Activated CD4-positive, alpha-beta T cell treated with anti-CD3 and anti-CD28 coated beads, Interleukin-2, amount 10 ng/mL, durations not matched to agents 7 days and 5 days (primary cell): ENCODE measurements around the gene KIF23. TPM values are rescaled to one million over a fixed set of nuclear protein-coding genes. Genes with fewer than 3 reads are reported as not detected.
"Not testable (repeated sequence)": the region's sequence is repeated elsewhere in the genome, so short reads cannot be mapped to it uniquely, and the experiment has no call there.

Experiments
- CTCF ChIA-PET: fragments of 350-600 bp; sonication (Branson Sonifier 250); formaldehyde crosslinking; loops from one replicate; lab custom pipeline; 2021; ENCODE audit warnings: antibody characterized with exemption; lab: Charles Lee
- POLR2A ChIA-PET: fragments of 350-600 bp; sonication (Branson Sonifier 250); formaldehyde crosslinking; loops from one replicate; lab custom pipeline; 2021; ENCODE audit warnings: antibody characterized with exemption; lab: Charles Lee
- DNase-seq: peaks from one replicate; pipeline ENCODE4 v3.0.0-alpha.2; 2020
- H3K27ac Mint-ChIP-seq: one replicate; pipeline ENCODE4 v1.8.0; 2021; ENCODE audit warnings: mild to moderate bottlenecking, moderate library complexity, mixed read lengths
- H3K27me3 Mint-ChIP-seq: one replicate; pipeline ENCODE4 v1.8.0; 2021; ENCODE audit warnings: mixed read lengths
- H3K36me3 Mint-ChIP-seq: one replicate; pipeline ENCODE4 v1.8.0; 2021; ENCODE audit warnings: low read depth, mixed read lengths
- H3K4me1 Mint-ChIP-seq: one replicate; pipeline ENCODE4 v1.8.0; 2021; ENCODE audit warnings: mixed read lengths
- H3K4me3 Mint-ChIP-seq: one replicate; pipeline ENCODE4 v1.8.0; 2021; ENCODE audit warnings: mild to moderate bottlenecking, moderate library complexity, mixed read lengths
- H3K9me3 Mint-ChIP-seq: one replicate; pipeline ENCODE4 v1.8.0; 2021; ENCODE audit warnings: mixed read lengths
- total RNA-seq, 2 experiments: library from RNA; stranded (reverse); gene quantifications; one replicate each; pipeline ENCODE4 v1.2.3, GENCODE V29; 2021

The KIF23 gene
- total RNA-seq, result 10 to 100 TPM; 77.8 to 93.1 TPM

DNA sequence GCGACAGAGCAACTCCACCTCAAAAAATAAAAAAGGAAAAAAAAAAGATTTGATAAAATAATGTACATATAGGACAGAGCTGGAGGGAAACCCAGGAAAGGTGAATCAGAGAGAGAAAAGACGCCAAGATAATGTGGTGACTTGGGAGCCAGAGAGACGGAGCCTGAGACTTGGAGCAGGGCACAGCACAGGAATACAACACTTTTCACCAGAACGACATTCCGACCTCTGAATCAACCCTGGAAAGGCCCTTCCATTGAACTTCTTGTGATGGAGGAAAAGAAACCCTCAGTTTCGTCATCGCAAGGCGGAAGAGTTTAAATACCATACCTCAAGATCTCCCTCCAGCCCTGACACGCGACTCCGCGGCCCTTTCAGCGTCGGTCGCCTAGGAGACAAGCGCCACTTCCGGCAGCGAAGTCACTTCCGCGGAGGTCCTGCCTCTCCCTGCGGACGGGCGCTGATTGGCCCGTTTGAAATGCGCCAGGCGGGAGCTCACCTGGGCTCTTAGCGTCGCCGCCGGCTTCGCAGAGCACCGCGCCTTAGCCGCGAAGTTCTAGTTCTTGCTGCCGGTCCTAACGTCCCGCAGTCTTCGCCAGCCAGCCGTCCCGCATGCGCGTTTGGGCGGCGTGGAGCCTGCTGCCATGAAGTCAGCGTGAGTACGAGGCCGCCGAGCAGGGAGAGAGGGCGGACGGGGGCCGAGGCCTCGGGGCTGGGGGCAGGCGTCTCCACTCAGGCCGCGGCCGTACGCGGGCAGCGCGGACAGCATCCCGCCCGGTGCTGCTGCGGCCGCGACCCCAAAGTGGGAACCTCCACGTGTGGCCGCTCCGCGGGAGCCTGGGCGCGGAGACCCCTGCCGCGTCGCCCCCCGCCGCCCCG, at the start of gene KIF23:
Gene KIF23, plus strand, starts transcription at position 528 of the 879 bp plus-strand sequence. Its CDS starts 117 bp downstream, at position 645.
- peak within 1 kb of the TSS; percentile 92 for H3K27ac Mint-ChIP-seq
- peaks cover 4% of the 10 kb centered on the region for H3K27me3 Mint-ChIP-seq
- peak; percentile 96 for DNase-seq
- ChIA-PET CTCF (interaction anchor here (1.0 to 1.7 kb wide), 4 partner anchors 19 to 49 kb away, joined by 3 to 6 read pairs (median 4); partner anchors contain the start of gene RPLP1), POLR2A (no interaction called here)
- peak within 1 kb of the TSS; percentile 88 for H3K4me3 Mint-ChIP-seq
- peaks cover 41% of the 10 kb centered on the region for H3K4me1 Mint-ChIP-seq
- peaks cover 27% of the 10 kb centered on the region for H3K36me3 Mint-ChIP-seq
- H3K9me3 Mint-ChIP-seq, result no peaks in the 10 kb centered on the region

DNA sequence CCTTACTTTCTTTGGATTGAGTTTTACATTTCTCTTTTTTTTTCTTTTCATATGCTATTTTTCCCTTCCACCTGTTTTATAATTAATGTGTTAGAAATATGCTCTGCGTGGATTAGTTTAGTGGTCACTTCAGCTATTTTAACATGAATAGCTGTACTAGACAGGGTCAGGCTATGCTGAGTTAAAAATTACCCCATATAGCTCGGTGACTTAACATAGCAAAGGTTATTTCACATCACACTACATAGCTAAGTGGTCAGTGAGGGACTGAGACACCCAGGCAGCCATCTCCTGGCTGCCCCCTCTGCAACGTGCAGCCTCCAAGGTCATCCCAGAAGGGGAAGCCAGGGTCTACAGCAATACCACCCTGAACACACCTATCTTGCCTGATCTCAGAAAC, 46.9 kb upstream of the KIF23 start:
- POLR2A ChIA-PET, result interaction anchor here (0.7 kb wide), 1 partner anchor 313 kb away, joined by 5 read pairs; no protein-coding TSS in a partner anchor
- Mint-ChIP-seq H3K4me3 (no peak overlapping the region), H3K27me3 (peaks cover 3% of the 10 kb centered on the region), H3K4me1 (no peaks in the 10 kb centered on the region), H3K36me3 (no peaks in the 10 kb centered on the region), H3K27ac (no peak overlapping the region), H3K9me3 (no peaks in the 10 kb centered on the region)
- CTCF ChIA-PET, result no interaction called here
- DNase-seq, result no peak

DNA sequence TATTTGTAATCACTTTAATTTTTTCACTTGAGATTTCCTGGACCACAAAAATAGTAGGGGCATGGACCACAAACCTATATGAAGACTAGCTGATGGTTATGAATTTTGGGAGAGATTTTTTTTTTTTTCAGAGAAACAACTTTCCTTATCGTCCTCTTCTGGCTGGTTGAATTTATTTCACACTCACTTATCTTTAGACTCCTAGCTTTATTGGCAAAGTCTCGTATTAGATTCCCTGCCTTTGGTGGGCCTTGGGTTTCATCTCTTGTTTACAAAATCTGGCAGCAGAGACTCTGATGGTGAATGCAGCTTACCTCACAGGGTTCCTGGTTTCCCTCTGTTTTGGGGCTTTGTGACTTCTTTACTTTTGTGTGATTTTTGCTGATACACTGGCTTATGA, 44.5 kb upstream of the KIF23 start:
- no peak overlapping the region for H3K4me3 Mint-ChIP-seq
- ChIA-PET POLR2A (no interaction called here), CTCF (interaction anchor here (0.6 kb wide), 1 partner anchor 28 kb away, joined by 4 read pairs; no protein-coding TSS in a partner anchor)
- H3K9me3 Mint-ChIP-seq, result no peaks in the 10 kb centered on the region
- no peaks in the 10 kb centered on the region for H3K4me1 Mint-ChIP-seq
- H3K36me3 Mint-ChIP-seq, result no peaks in the 10 kb centered on the region
- peaks cover 7% of the 10 kb centered on the region for H3K27me3 Mint-ChIP-seq
- DNase-seq, result no peak
- no peak overlapping the region for H3K27ac Mint-ChIP-seq

DNA sequence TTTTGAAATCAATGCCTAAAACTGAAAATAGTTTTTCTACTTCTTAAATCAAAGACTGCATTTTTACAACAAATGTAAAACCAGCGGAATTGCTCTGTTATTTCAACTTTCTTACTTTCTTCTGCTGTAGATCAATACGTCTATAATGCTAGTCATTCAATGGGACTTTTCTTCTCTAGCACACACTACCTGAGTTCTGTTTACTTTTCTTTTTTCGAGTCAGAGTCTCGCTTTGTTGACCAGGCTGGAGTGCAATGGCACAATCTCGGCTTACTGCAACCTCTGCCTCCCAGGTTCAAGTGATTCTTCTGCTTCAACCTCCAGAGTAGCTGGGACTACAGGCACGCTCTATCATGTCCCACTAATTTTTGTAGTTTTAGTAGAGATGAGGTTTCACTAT, 40.7 kb upstream of the KIF23 start:
- no peaks in the 10 kb centered on the region for H3K36me3 Mint-ChIP-seq
- ChIA-PET CTCF (no interaction called here), POLR2A (no interaction called here)
- no peaks in the 10 kb centered on the region for H3K9me3 Mint-ChIP-seq
- H3K27ac Mint-ChIP-seq, result no peak overlapping the region
- no peak overlapping the region for H3K4me3 Mint-ChIP-seq
- no peaks in the 10 kb centered on the region for H3K4me1 Mint-ChIP-seq
- H3K27me3 Mint-ChIP-seq, result peaks cover 6% of the 10 kb centered on the region
- no peak for DNase-seq

DNA sequence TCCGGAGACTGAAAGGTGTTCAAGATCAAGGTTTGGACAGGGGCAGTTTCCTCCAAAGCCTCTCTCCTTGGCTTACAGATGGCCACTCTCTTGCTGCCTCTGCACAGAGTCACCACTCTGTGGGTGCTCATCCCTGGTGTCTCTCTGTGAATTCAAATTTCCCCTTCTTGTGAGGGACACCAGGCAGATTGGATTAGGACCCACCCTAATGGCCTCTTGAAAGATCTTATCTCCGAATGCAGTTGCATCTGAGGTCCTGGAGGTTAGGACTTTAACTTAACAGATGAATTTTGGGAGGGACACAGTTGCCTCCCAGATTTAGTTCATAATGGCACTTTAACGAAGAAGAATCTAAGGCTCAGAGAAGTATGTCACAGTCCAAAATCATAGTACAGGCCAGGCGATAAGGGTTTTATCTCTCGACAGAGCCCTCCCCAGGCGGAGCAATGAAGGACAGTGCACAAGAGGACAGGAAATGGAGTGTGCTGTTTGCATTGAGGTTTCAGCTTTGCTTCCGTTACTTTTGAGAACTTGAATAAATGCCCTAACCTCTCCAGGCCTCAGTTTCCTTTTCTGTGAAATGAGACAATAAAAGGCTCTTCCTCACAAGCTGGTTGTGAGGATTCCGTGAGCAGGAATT, 38.9 kb upstream of the KIF23 start:
- no peak for DNase-seq
- Mint-ChIP-seq H3K27me3 (peaks cover 6% of the 10 kb centered on the region), H3K36me3 (no peaks in the 10 kb centered on the region), H3K4me1 (no peaks in the 10 kb centered on the region), H3K9me3 (no peaks in the 10 kb centered on the region), H3K4me3 (no peak overlapping the region), H3K27ac (no peak overlapping the region)
- ChIA-PET CTCF (no interaction called here), POLR2A (no interaction called here)

DNA sequence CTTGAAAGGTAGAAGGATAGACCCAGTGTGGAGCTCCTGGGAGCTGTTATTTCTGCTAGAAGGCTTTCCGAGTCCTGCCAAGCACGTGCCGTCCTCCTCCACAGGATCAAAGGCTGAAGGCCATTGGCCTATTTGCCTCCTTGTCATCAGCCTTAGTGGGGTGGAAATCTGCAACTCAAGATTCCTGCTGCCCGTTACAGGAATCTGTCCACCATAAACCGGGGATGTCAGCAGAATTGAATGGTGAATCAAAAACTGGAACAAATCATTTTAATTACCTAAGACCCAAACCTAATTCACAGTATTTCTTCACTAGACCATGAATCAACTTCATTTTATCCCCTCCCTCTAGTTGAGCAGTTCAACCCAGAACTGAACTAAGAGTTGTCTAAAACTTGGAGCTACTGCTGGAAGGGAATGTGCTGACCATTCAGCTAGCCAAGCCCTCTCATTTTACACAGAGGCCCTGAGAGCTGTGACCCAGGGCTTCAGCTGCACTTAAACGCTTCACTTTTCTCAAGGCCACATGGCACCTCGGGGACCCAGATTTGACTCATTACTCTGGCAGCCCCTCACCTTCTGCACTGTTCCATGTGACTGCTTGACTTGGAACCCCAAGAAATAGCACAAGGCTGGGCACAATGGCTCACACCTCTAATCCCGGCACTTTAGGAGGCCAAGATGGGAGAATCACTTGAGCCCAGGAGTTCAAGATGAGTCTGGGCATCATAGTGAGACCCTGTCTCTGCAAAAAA, 36.8 kb upstream of the KIF23 start:
- ChIA-PET POLR2A (no interaction called here), CTCF (no interaction called here)
- Mint-ChIP-seq H3K27ac (no peak overlapping the region), H3K4me3 (no peak overlapping the region), H3K36me3 (no peaks in the 10 kb centered on the region), H3K9me3 (no peaks in the 10 kb centered on the region), H3K4me1 (no peaks in the 10 kb centered on the region), H3K27me3 (peaks cover 6% of the 10 kb centered on the region)
- DNase-seq, result no peak

DNA sequence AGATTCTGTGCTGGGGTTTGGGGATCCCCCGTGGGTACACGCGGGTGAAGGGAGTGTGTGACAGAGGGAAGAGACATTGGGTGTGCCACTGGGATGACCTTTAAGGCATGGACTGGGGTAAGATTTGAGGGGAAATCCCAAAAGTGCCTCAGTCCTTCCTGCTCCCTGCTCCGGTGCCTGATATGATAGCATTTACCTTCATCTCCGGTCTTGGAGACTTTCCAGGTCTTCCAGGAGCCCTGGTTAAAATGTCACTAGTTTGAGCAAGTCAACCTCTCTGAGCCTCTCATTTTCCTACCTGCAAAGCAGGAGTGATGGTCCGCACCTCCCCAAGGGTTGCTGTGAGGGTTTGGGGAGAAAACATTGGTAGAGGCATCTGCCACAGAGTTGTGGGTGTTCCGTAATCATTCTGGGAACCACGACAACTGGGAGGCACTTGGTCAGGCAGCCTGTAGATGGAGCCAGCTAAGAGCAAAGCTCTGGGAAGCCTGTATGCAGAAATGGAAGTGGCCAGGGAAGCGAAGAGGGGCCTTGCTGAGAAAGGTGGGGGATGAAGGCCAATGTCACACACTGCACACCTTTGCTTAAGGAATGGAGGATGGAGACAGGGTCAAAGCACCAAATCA, 33.9 kb upstream of the KIF23 start:
- ChIA-PET CTCF (no interaction called here), POLR2A (no interaction called here)
- H3K36me3 Mint-ChIP-seq, result no peaks in the 10 kb centered on the region
- H3K27ac Mint-ChIP-seq, result no peak overlapping the region
- no peaks in the 10 kb centered on the region for H3K4me1 Mint-ChIP-seq
- no peak for DNase-seq
- H3K9me3 Mint-ChIP-seq, result no peaks in the 10 kb centered on the region
- no peak overlapping the region for H3K4me3 Mint-ChIP-seq
- H3K27me3 Mint-ChIP-seq, result peaks cover 3% of the 10 kb centered on the region

DNA sequence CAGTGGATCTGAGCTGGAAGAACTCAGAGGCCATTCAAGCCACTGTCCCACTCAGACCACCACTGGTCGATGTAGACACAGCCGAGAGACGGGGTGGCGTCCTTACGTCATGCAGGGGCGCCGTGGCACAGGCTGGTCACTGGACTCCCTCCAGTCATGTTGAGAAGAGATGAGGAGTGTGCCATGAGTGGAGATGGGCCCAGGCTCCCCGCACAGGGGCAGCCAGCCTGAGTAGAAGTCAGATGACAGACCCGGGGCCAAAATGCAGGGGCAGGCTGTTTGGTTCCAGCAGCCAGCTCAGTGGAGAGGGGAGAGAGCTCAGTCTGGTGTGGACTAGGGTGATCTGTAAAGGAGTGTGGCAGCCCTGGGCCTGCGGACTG, 33.4 kb upstream of the KIF23 start:
- peaks cover 3% of the 10 kb centered on the region for H3K27me3 Mint-ChIP-seq
- POLR2A ChIA-PET, result no interaction called here
- H3K27ac Mint-ChIP-seq, result no peak overlapping the region
- no peaks in the 10 kb centered on the region for H3K36me3 Mint-ChIP-seq
- no peaks in the 10 kb centered on the region for H3K9me3 Mint-ChIP-seq
- CTCF ChIA-PET, result interaction anchor here (1.1 kb wide), 1 partner anchor 19 kb away, joined by 3 read pairs; no protein-coding TSS in a partner anchor
- DNase-seq, result no peak
- no peaks in the 10 kb centered on the region for H3K4me1 Mint-ChIP-seq
- no peak overlapping the region for H3K4me3 Mint-ChIP-seq

DNA sequence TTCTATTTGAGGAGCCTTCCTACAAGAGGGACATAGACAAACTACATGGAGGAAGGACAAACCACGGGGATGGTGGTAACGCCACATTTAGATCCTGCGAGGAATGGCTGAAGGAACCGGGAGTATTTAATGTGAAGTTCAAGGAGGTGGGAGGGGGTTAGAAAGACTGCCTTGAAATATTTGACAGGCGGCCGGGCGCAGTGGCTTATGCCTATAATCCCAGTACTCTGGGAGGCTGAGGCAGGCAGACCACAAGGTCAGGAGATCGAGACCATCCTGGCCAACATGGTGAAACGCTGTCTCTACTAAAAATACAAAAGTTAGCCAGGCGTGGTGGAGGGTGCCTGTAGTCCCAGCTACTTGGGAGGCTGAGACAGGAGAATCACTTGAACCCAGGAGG, 32.0 kb upstream of the KIF23 start:
- H3K4me3 Mint-ChIP-seq, H3K9me3 Mint-ChIP-seq, H3K4me1 Mint-ChIP-seq, POLR2A ChIA-PET, H3K27me3 Mint-ChIP-seq, H3K36me3 Mint-ChIP-seq, DNase-seq, CTCF ChIA-PET, H3K27ac Mint-ChIP-seq: not testable (repeated sequence)

DNA sequence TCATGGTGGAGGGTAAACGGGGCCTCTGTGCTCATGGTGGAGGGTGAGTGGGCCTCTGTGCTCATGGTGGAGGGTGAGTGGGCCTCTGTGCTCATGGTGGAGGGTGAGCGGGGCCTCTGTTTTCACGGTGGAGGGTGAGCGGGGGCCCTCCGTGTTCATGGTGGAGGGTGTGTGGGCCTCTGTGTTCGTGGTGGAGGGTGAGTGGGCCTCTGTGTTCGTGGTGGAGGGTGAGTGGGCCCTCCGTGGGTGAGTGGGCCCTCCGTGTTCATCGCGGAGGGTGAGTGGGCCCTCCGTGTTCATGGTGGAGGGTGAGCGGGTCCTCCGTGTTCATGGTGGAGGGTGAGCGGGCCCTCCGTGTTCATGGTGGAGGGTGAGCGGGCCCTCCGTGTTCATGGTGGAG, 30.1 kb upstream of the KIF23 start:
- H3K36me3 Mint-ChIP-seq, DNase-seq, H3K27me3 Mint-ChIP-seq, CTCF ChIA-PET, H3K4me1 Mint-ChIP-seq, H3K9me3 Mint-ChIP-seq, H3K4me3 Mint-ChIP-seq, POLR2A ChIA-PET, H3K27ac Mint-ChIP-seq: not testable (repeated sequence)

DNA sequence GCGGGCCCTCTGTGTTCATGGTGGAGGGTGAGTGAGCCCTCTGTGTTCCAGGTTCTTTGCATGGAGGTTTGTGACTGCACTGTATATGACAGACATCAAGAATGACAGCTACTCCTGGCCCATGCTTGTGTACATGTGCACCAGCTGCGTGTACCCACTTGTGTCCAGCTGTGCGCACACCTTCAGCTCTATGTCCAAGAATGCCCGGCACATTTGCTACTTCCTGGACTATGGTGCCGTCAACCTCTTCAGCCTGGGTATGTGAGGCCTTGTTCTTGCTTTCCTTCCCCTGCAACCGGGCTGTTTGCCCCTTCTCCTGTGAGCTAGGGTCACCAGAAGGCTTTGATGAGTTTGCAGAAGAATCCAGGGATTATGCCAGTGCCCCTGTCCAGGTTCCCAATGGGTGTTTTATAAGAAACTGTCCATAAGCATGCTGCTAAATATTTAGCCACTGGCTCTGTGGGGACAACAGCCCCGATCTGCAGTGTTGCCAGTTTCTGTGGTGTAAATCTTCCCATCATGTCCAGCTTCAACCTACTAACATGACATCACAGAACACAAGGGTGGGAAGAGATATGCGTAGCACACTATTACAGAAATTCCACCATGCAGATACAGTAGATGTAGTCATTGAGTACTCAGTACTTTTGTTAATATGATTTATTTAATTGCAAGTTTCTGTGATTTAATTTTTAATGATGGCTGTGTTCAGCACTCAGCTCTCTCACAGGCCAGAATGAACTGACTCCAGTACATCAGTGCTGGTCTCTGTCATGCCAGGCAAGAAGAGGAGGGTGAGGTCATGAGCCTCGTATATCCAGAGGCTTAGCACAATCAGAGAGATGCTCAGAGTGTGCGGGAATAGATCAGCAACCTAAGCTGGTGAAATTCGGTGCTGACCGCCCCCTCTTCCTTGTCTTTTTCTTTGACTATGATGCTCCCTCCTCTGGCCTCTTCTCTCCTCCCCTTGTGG, 29.2 kb upstream of the KIF23 start:
- POLR2A ChIA-PET, result no interaction called here
- CTCF ChIA-PET, result no interaction called here
- Mint-ChIP-seq H3K27me3 (no peaks in the 10 kb centered on the region), H3K9me3 (no peaks in the 10 kb centered on the region), H3K36me3 (no peaks in the 10 kb centered on the region), H3K27ac (no peak overlapping the region), H3K4me1 (no peaks in the 10 kb centered on the region), H3K4me3 (no peak overlapping the region)
- DNase-seq, result no peak

DNA sequence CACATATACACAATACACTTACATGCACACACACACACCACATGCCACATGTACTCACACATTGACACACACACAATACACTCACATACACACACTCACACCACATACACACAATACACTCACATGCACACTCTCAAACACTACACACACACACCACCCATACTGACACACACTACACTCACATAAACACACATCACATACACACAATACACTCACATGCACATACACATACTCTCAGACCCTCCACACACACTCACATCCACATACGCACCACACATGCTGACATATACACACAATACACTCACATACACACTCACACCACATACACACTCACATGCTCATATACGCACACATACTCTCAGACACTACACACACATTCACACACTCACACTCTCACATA, 28.3 kb upstream of the KIF23 start:
- H3K27ac Mint-ChIP-seq, result no peak overlapping the region
- H3K4me3 Mint-ChIP-seq, result no peak overlapping the region
- no peak for DNase-seq
- no peaks in the 10 kb centered on the region for H3K27me3 Mint-ChIP-seq
- POLR2A ChIA-PET, result no interaction called here
- CTCF ChIA-PET, result no interaction called here
- H3K4me1 Mint-ChIP-seq, result no peaks in the 10 kb centered on the region
- H3K9me3 Mint-ChIP-seq, result no peaks in the 10 kb centered on the region
- H3K36me3 Mint-ChIP-seq, result no peaks in the 10 kb centered on the region
